H1 (cell line): ENCODE results near the gene NT5M. TPM values are rescaled to one million over a fixed set of nuclear protein-coding genes. Genes with fewer than 3 reads are reported as not detected.

Source experiments
- CTCF ChIA-PET: fragments of 300-600 bp; sonication (Branson Sonifier 250); formaldehyde crosslinking; loops from one replicate; lab custom pipeline; 2021; ENCODE audit not compliant: partially characterized antibody; lab: Charles Lee
- POLR2A ChIA-PET: fragments of 300-600 bp; sonication (Branson Sonifier 250); formaldehyde crosslinking; loops from one replicate; lab custom pipeline; 2021; ENCODE audit warnings: inconsistent platforms; ENCODE audit not compliant: partially characterized antibody; lab: Charles Lee
- DNase-seq, 2 experiments: peaks; one replicate each; pipeline versions ENCODE4 v3.0.0 to v3.0.0-alpha.2; 2010 to 2022; ENCODE audit warnings: low spot score in 2 of 2, low read depth in 1 of 2, mixed read lengths in 1 of 2
- FAIRE-seq: peaks from 2 replicates; lab custom pipeline; 2011; peaks lifted over from hg19 to GRCh38; lab: Jason Lieb, UNC
- H2AFZ ChIP-seq: 2 replicates; pipeline ENCODE4 v1.8.1; 2012; ENCODE audit warnings: low read length, inconsistent platforms
- H2AK5ac ChIP-seq: 2 replicates; pipeline ENCODE4 v1.6.1; 2013; ENCODE audit warnings: low read depth, low read length
- H2BK120ac ChIP-seq: replicated peaks from 2 replicates; pipeline ENCODE3; 2013; ENCODE audit warnings: low read depth, low read length, inconsistent platforms
- H2BK12ac ChIP-seq: 2 replicates; pipeline ENCODE4 v1.6.1; 2013; ENCODE audit warnings: low read depth, low read length
- H2BK15ac ChIP-seq: 2 replicates; pipeline ENCODE4 v1.6.1; 2013; ENCODE audit warnings: low read length
- H2BK20ac ChIP-seq: 2 replicates; pipeline ENCODE4 v1.6.1; 2013; ENCODE audit warnings: low read length
- H2BK5ac ChIP-seq: 2 replicates; pipeline ENCODE4 v1.6.1; 2013; ENCODE audit warnings: low read depth, low read length
- H3K14ac ChIP-seq: 2 replicates; pipeline ENCODE4 v1.6.1; 2013; ENCODE audit warnings: inconsistent platforms; ENCODE audit not compliant: insufficient read length
- H3K18ac ChIP-seq: 2 replicates; pipeline ENCODE4 v1.6.1; 2013; ENCODE audit warnings: low read length; ENCODE audit errors: extremely low read depth
- H3K23ac ChIP-seq: 2 replicates; pipeline ENCODE4 v1.6.1; 2013; ENCODE audit warnings: inconsistent platforms; ENCODE audit not compliant: insufficient read length
- H3K23me2 ChIP-seq: 2 replicates; pipeline ENCODE4 v1.6.1; 2013; ENCODE audit warnings: low read depth, low read length
- H3K27ac ChIP-seq: 2 replicates; pipeline ENCODE4 v1.6.1; 2011; ENCODE audit warnings: low read depth, low read length, inconsistent platforms
- H3K27me3 ChIP-seq, 4 experiments: replicated peaks in 1 of 4; 1 replicate in 1 of 4; 2 replicates in 3 of 4; pipeline versions ENCODE4 v1.6.1 to v1.8.1; 2011 to 2013; ENCODE audit warnings: low read length in 3 of 4, mild to moderate bottlenecking in 3 of 4, inconsistent platforms in 2 of 4, mixed read lengths in 2 of 4, moderate library complexity in 1 of 4; ENCODE audit not compliant: control insufficient read depth in 3 of 4, insufficient read depth in 3 of 4; ENCODE audit errors: extremely low read depth in 1 of 4
- H3K36me3 ChIP-seq, 4 experiments: 2 replicates each; pipeline versions ENCODE4 v1.6.1 to v1.8.1; 2011 to 2013; ENCODE audit warnings: mild to moderate bottlenecking in 4 of 4, low read length in 3 of 4, moderate library complexity in 2 of 4, control low read depth in 1 of 4, inconsistent platforms in 1 of 4; ENCODE audit not compliant: insufficient read depth in 4 of 4, control insufficient read depth in 2 of 4
- H3K4ac ChIP-seq: replicated peaks from 2 replicates; pipeline ENCODE3; 2013; ENCODE audit warnings: low read length, low read depth, mixed read lengths, inconsistent platforms; ENCODE audit not compliant: insufficient read length
- H3K4me1 ChIP-seq, 4 experiments: replicated peaks in 1 of 4; 1 replicate in 1 of 4; 2 replicates in 3 of 4; pipeline versions ENCODE4 v1.6.1 to v1.8.1; 2011 to 2013; ENCODE audit warnings: low read length in 3 of 4, inconsistent platforms in 2 of 4, mixed read lengths in 1 of 4; ENCODE audit not compliant: insufficient read depth in 4 of 4, control insufficient read depth in 3 of 4
- H3K4me2 ChIP-seq, 2 experiments: 2 replicates each; pipeline versions ENCODE4 v1.6.1 to v1.8.1; 2011 to 2013; ENCODE audit warnings: low read depth in 2 of 2, low read length in 2 of 2, control low read depth in 1 of 2, inconsistent platforms in 1 of 2, mild to moderate bottlenecking in 1 of 2; ENCODE audit not compliant: insufficient read depth in 1 of 2
- H3K4me3 ChIP-seq, 4 experiments: fragments of 200-600, 300-600 bp in 1 of 4; sonication (generic), shearing (Covaris generic), sonication (Bioruptor Twin) in 1 of 4; 2 replicates each; pipeline versions ENCODE4 v1.5.1 to v1.8.1; 2011 to 2016; ENCODE audit warnings: low read length in 4 of 4, low read depth in 3 of 4, control low read depth in 2 of 4, inconsistent platforms in 2 of 4, mild to moderate bottlenecking in 2 of 4, mixed read lengths in 1 of 4, moderate library complexity in 1 of 4; ENCODE audit not compliant: insufficient read depth in 2 of 4; ENCODE audit errors: extremely low read depth in 1 of 4
- H3K56ac ChIP-seq: replicated peaks from 2 replicates; pipeline ENCODE3; 2013; ENCODE audit warnings: low read depth, mild to moderate bottlenecking, mixed read lengths, low read length, inconsistent platforms; ENCODE audit not compliant: insufficient read length
- H3K79me1 ChIP-seq: 2 replicates; pipeline ENCODE4 v1.6.1; 2013; ENCODE audit warnings: low read depth, low read length, control low read depth
- H3K79me2 ChIP-seq, 2 experiments: 2 replicates each; pipeline versions ENCODE4 v1.6.1 to v1.8.1; 2012 to 2013; ENCODE audit warnings: low read length in 2 of 2, mild to moderate bottlenecking in 2 of 2, inconsistent platforms in 1 of 2; ENCODE audit not compliant: insufficient read depth in 2 of 2, control insufficient read depth in 1 of 2
- H3K9ac ChIP-seq, 4 experiments: replicated peaks in 1 of 4; 1 replicate in 1 of 4; 2 replicates in 3 of 4; pipeline versions ENCODE4 v1.6.1 to v1.8.1; 2011 to 2013; ENCODE audit warnings: low read depth in 3 of 4, low read length in 3 of 4, control low read depth in 2 of 4, mild to moderate bottlenecking in 2 of 4, moderate library complexity in 2 of 4, inconsistent platforms in 1 of 4; ENCODE audit errors: extremely low read depth in 1 of 4
- H3K9me3 ChIP-seq, 2 experiments: 2 replicates each; pipeline versions ENCODE4 v1.6.1 to v1.8.1; 2012 to 2013; ENCODE audit warnings: mild to moderate bottlenecking in 2 of 2, moderate library complexity in 2 of 2, control low read depth in 1 of 2, inconsistent platforms in 1 of 2, low read depth in 1 of 2, low read length in 1 of 2, mixed read lengths in 1 of 2; ENCODE audit not compliant: insufficient read depth in 2 of 2
- H4K20me1 ChIP-seq, 2 experiments: replicated peaks in 1 of 2; 2 replicates each; pipeline versions ENCODE3 to v1.8.1; 2011 to 2013; ENCODE audit warnings: inconsistent platforms in 2 of 2, low read length in 2 of 2, mild to moderate bottlenecking in 1 of 2; ENCODE audit not compliant: insufficient read depth in 2 of 2, control insufficient read depth in 1 of 2
- H4K5ac ChIP-seq: 2 replicates; pipeline ENCODE4 v1.6.1; 2013; ENCODE audit warnings: low read length, low read depth, mixed read lengths, inconsistent platforms; ENCODE audit not compliant: insufficient read length
- H4K8ac ChIP-seq: 2 replicates; pipeline ENCODE4 v1.8.0; 2013; ENCODE audit warnings: mild to moderate bottlenecking, moderate library complexity, low read length, inconsistent platforms; ENCODE audit not compliant: insufficient read depth; ENCODE audit errors: extremely low read depth
- H4K91ac ChIP-seq: replicated peaks from 2 replicates; pipeline ENCODE3; 2013; ENCODE audit warnings: low read length, mixed read lengths, inconsistent platforms; ENCODE audit not compliant: insufficient read length
- BACH1 ChIP-seq: IDR thresholded peaks from 2 replicates; pipeline ENCODE4 v1.6.1; 2012; ENCODE audit warnings: low read length, improper control_type of control experiment
- CBX5 ChIP-seq: fragments of 300-800, 300-1000 bp; sonication (generic); IDR thresholded peaks from 2 replicates; pipeline ENCODE4 v1.7.1; 2016; ENCODE audit warnings: antibody characterized with exemption, low read length, low read depth
- EZH2 ChIP-seq: fragments of 200-600 bp; sonication (generic); IDR thresholded peaks from 2 replicates; pipeline ENCODE4 v1.7.1; 2012; ENCODE audit warnings: low read depth, mild to moderate bottlenecking, moderate library complexity, low read length, inconsistent platforms; ENCODE audit not compliant: severe bottlenecking
- JUN ChIP-seq: IDR thresholded peaks from 2 replicates; pipeline ENCODE4 v1.6.1; 2011; ENCODE audit warnings: low read depth, mild to moderate bottlenecking, improper control_type of control experiment, low read length
- KDM1A ChIP-seq: fragments of 200-600, 300-600 bp; sonication (generic); IDR thresholded peaks from 2 replicates; pipeline ENCODE4 v1.7.1; 2016; ENCODE audit warnings: mild to moderate bottlenecking, low read length, borderline replicate concordance
- PHF8 ChIP-seq: fragments of 200-600 bp; sonication (generic); conservative IDR thresholded peaks from 2 replicates; pipeline ENCODE4 v1.7.1; 2012; ENCODE audit warnings: low read depth, mild to moderate bottlenecking, inconsistent platforms, low read length, moderate library complexity
- SP2 ChIP-seq: IDR thresholded peaks from 2 replicates; pipeline ENCODE4 v1.6.1; 2012; ENCODE audit warnings: mild to moderate bottlenecking, low read length, inconsistent platforms
- SUZ12 ChIP-seq: fragments of 200-600 bp; sonication (generic); IDR thresholded peaks from 2 replicates; pipeline ENCODE4 v1.6.1; 2012; ENCODE audit warnings: mild to moderate bottlenecking, inconsistent platforms, low read length, moderate library complexity, mixed read lengths
- TCF12 ChIP-seq: IDR thresholded peaks from 2 replicates; pipeline ENCODE4 v1.6.1; 2011; ENCODE audit warnings: low read depth, mild to moderate bottlenecking, low read length
- YY1 ChIP-seq: IDR thresholded peaks from 2 replicates; pipeline ENCODE4 v1.6.1; 2011; ENCODE audit warnings: low read depth, mild to moderate bottlenecking, low read length
- WGBS, 2 experiments: shearing (Covaris generic) in 1 of 2; methylation state at CpG; one replicate each; pipeline versions ENCODE4 v1.1.6 to v1.1.7; 2013 to 2015; ENCODE audit warnings: low lambda C conversion rate in 2 of 2, mixed read lengths in 2 of 2, inconsistent platforms in 1 of 2, low coverage in 1 of 2, missing lambda C conversion rate in 1 of 2; ENCODE audit not compliant: insufficient replicate concordance in 2 of 2, insufficient coverage in 1 of 2, insufficient read length in 1 of 2; ENCODE audit errors: extremely low coverage in 1 of 2, missing lambda C conversion rate in 1 of 2; 5-methylcytosine and 5-hydroxymethylcytosine counted together
- polyA plus RNA-seq, 7 experiments: library from polyadenylated mRNA; depleted of rRNA in 3 of 7; stranded (reverse) in 5 of 7; unstranded in 2 of 7; fragments of >200 nt in 5 of 7; fragments of 200-250 nt in 2 of 7; gene quantifications; 1 replicate in 5 of 7; 2 replicates in 1 of 7; 4 replicates in 1 of 7; pipeline versions ENCODE4 v1.2.1 to v1.2.3, GENCODE V29; 2011 to 2013; ENCODE audit warnings: missing spikeins in 2 of 7, mixed read lengths in 2 of 7
- total RNA-seq: library from RNA; stranded (reverse); fragmentation: NEBNext Ultra II Directional; extraction: Animal tissue kit (Norgen Biotek cat#: 25700); gene quantifications from 2 replicates; pipeline ENCODE4 v1.2.1, GENCODE V29; 2021
- TF ChIP-seq, protein P1 (sequence below), 3 experiments: IDR thresholded peaks; 1 replicate in 2 of 3; 2 replicates in 1 of 3; pipeline versions ENCODE4 v1.5.1 to v1.6.1; 2011; ENCODE audit warnings: low read length in 3 of 3, mild to moderate bottlenecking in 3 of 3, inconsistent platforms in 2 of 3, low read depth in 1 of 3, moderate library complexity in 1 of 3; ENCODE audit not compliant: insufficient read depth in 1 of 3; ENCODE audit errors: control extremely low read depth in 1 of 3

NT5M gene
- total and polyA plus RNA-seq, 2 of the 8 experiments (the other 6 are each of a cell fraction or from before 2014, with no cell fraction given): 7.6 to 18.2 TPM

DNA sequence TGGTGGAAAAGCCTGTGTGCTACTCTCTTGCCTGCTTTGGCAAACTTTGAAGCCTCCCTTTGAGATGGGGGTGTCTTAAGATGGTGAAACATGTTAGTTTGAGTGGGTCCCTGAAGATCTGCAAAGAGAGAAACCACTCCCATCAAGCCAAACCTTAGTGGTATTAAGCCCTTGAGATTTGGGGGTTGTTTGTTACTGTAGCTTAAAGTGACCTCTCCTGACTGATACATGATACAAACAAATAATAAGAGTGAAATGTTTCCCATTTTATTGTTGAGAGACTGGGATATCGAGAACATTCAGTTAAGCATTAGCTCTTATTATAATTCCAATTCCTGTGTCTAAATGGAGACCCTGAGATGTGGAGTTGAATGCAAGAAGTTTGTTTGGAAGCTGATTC lies 63.1 kb downstream of the NT5M start:
- WGBS, 2 experiments: 91% methylated on average over 1 of the region's 1 CpG; no CpG with 5 or more reads in 1 of the 2 experiments
- no peak for FAIRE-seq

More for the DNA sequence above, 63.1 kb downstream of the NT5M start:
- ChIA-PET POLR2A (interaction anchor here (0.6 to 1.1 kb wide), 2 partner anchors 31 to 129 kb away, joined by 3 read pairs; no protein-coding TSS in a partner anchor), CTCF (interaction anchor here (0.7 to 9.2 kb wide), 6 partner anchors 11 to 69 kb away, joined by 3 to 94 read pairs (median 4); no protein-coding TSS in a partner anchor)
- H2BK120ac ChIP-seq: no peak overlapping the region
- H3K9me3 ChIP-seq: no peaks in the 10 kb centered on the region
- H3K4me3 ChIP-seq: no peak overlapping the region
- H2AFZ ChIP-seq: no peak overlapping the region
- H3K36me3 ChIP-seq: no peaks in the 10 kb centered on the region
- no peak overlapping the region for H2BK20ac ChIP-seq
- H3K27me3 ChIP-seq: no peaks in the 10 kb centered on the region
- no peak overlapping the region; the same call in 1 of the 2 replicates for H3K18ac ChIP-seq
- no peak overlapping the region for H3K23ac ChIP-seq
- no peak overlapping the region for H3K14ac ChIP-seq
- H3K79me1 ChIP-seq: no peaks in the 10 kb centered on the region
- H4K20me1 ChIP-seq: no peaks in the 10 kb centered on the region
- no peaks in the 10 kb centered on the region for H3K23me2 ChIP-seq
- no peak overlapping the region for H3K4ac ChIP-seq
- no peak overlapping the region for H4K91ac ChIP-seq
- DNase-seq: no peak
- no peak overlapping the region for H2BK15ac ChIP-seq
- H4K5ac ChIP-seq: no peak overlapping the region
- H2BK5ac ChIP-seq: no peak overlapping the region
- no peak overlapping the region for H3K56ac ChIP-seq
- H3K4me1 ChIP-seq: 0 out of 7 replicates have a peak, but pooled peaks cover 0 to 2% (median 0%) of the 10 kb centered on the region in 4 experiments
- H2BK12ac ChIP-seq: no peak overlapping the region
- no peak overlapping the region for H3K9ac ChIP-seq
- H2AK5ac ChIP-seq: no peak overlapping the region
- H3K27ac ChIP-seq: no peak overlapping the region
- H3K79me2 ChIP-seq: no peaks in the 10 kb centered on the region
- no peak overlapping the region for H4K8ac ChIP-seq
- H3K4me2 ChIP-seq: no peak overlapping the region
- TF ChIP-seq KDM1A (no peak), YY1 (no peak), EZH2 (no peak), PHF8 (no peak), CBX5 (no peak), SP2 (no peak), JUN (no peak), BACH1 (no peak), SUZ12 (no peak), TCF12 (no peak)
- TF ChIP-seq, protein P1, sequence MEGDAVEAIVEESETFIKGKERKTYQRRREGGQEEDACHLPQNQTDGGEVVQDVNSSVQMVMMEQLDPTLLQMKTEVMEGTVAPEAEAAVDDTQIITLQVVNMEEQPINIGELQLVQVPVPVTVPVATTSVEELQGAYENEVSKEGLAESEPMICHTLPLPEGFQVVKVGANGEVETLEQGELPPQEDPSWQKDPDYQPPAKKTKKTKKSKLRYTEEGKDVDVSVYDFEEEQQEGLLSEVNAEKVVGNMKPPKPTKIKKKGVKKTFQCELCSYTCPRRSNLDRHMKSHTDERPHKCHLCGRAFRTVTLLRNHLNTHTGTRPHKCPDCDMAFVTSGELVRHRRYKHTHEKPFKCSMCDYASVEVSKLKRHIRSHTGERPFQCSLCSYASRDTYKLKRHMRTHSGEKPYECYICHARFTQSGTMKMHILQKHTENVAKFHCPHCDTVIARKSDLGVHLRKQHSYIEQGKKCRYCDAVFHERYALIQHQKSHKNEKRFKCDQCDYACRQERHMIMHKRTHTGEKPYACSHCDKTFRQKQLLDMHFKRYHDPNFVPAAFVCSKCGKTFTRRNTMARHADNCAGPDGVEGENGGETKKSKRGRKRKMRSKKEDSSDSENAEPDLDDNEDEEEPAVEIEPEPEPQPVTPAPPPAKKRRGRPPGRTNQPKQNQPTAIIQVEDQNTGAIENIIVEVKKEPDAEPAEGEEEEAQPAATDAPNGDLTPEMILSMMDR (IDR thresholded peaks at IDR 0.05; ENCODE audit: control extremely low read depth in 1 of 3, insufficient read depth in 1 of 3, low read depth in 1 of 3, low read length in 3 of 3): no peak
